GM21529 (cell line): ENCODE data around the gene NFKBIE.
A peak's percentile ranks its signal among the peaks of the same experiment; 100 is the strongest.

Experiments
- ATAC-seq: cut with Tn5 transposase; IDR thresholded peaks from one replicate; pipeline ENCODE4 v1.9.1; 2021; ENCODE audit not compliant: unreplicated experiment

NFKBIE gene

GRCh38 chr6:44260451-44261297 lies 4.7 kb downstream of the NFKBIE start:
- ATAC-seq: no peak

GRCh38 chr6:44260011-44260410 lies 5.3 kb downstream of the NFKBIE start:
- ATAC-seq: no peak

- ATAC-seq: no peak
These were observed 6.4 kb downstream of the NFKBIE start for GRCh38 chr6:44258921-44259320.

GRCh38 chr6:44258325-44258863 lies 7.0 kb downstream of the NFKBIE start:
- ATAC-seq: no peak

GRCh38 chr6:44257753-44258324 lies 7.5 kb downstream of the NFKBIE start:
- peak; percentile 26 for ATAC-seq

- peak; percentile 48 for ATAC-seq
These were observed 8.2 kb downstream of the NFKBIE start, which contains the start of gene SLC35B2 for GRCh38 chr6:44257025-44257752. TSS of gene SLC35B2 (minus strand) at chr6:44257528. CDS start at chr6:44257410, 118 bp downstream.

GRCh38 chr6:44256775-44257024 lies 8.7 kb downstream of the NFKBIE start:
- ATAC-seq: no peak

DNA sequence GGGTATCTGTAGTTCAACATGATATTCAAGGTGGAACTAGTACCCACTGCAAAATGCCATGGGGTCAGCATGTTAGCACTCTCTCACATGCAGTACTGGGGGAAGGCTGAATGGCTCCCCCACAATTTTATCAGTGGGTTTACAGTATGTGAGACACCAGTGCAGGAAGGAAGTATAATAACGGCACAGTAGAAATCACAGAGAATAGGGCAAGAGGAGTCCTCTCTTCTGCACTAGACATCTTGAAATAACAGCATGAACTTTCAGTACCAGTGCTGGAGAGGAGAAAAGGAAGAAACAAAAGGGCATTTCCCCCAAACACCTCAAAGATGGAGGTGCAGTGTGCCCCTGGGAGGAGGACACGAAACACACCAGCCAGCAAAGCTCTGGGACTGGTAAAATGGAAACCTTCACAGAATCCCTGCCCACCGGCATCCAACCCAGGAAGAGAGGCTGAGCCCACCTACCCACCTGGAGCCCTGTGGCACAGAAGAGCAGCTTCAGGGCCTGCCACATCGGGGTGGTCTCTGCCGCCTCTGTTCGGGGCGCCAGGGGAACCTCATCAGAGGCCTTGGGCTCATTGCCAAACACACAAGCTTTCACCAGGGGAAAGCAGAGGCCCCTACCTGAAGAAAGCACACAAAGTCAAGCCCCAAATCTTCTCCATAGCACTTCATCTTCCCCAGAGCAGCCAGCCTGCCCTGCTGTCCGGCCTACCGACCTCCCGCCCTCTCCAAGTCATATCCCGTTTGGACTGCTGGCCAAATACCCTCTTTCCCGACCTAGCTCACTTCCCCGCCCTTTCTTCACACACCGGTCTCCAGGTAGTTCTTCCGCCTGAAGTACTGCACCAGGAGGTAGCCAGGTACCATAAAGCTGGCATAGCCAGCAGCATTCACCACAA lies 9.2 kb downstream of the NFKBIE start:
- ATAC-seq: no peak

DNA sequence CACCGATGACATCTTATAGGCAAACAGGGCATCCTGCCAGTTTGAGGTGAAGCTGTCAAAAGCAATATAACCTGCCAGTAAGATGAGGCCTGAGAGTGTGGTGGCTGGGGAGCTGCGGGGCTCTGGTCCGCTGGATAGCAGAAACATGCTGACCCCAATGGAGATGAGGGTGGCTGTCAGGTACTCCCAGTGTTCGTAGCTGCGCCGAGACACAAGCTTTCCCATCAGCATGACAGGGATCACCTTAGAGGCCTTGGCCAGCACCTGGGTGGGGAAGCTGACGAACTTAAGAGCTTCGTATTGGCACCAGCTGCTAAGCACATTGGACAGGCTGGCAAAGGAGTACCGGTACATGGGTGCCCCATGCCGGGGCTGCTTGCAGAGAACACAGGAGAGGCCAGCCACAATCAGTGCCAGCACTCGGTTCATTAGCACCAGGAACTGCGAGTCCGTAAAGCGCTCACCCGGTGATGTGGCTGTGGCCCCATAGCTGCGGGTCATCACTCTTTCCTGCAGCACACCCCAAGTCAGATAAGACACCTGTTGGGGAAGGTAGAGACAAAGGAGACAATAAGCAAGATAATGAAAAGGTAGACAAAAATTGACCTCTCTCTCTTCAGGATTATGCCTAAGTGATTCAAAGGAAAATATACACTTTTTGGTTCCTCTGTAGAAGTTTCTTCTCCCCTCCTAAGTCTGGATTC lies 10.1 kb downstream of the NFKBIE start:
- ATAC-seq: no peak

- no peak for ATAC-seq
These were observed 10.9 kb downstream of the NFKBIE start for GRCh38 chr6:44254191-44255104.

DNA sequence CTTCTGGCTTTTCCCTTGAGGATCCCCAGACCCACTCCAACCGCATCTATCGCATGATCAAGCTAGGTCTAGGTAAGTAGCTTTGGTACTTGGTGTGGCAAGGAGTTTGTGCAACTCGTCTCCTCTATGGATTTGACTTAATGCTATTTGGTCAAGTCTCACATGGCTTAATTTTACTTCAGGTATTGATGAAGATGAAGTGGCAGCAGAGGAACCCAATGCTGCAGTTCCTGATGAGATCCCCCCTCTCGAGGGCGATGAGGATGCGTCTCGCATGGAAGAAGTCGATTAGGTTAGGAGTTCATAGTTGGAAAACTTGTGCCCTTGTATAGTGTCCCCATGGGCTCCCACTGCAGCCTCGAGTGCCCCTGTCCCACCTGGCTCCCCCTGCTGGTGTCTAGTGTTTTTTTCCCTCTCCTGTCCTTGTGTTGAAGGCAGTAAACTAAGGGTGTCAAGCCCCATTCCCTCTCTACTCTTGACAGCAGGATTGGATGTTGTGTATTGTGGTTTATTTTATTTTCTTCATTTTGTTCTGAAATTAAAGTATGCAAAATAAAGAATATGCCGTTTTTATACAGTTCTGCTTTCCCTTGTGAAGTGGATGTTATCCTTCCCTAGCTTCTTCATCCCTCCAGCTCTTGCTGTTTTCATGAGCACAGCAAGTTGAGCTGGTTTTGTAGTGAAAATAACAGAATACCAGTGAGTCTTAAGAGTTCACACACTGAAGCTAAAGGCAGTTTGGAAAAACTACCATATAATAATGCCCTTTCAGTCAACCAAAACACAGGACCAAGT lies 11.8 kb downstream of the NFKBIE start:
- ATAC-seq: no peak

DNA sequence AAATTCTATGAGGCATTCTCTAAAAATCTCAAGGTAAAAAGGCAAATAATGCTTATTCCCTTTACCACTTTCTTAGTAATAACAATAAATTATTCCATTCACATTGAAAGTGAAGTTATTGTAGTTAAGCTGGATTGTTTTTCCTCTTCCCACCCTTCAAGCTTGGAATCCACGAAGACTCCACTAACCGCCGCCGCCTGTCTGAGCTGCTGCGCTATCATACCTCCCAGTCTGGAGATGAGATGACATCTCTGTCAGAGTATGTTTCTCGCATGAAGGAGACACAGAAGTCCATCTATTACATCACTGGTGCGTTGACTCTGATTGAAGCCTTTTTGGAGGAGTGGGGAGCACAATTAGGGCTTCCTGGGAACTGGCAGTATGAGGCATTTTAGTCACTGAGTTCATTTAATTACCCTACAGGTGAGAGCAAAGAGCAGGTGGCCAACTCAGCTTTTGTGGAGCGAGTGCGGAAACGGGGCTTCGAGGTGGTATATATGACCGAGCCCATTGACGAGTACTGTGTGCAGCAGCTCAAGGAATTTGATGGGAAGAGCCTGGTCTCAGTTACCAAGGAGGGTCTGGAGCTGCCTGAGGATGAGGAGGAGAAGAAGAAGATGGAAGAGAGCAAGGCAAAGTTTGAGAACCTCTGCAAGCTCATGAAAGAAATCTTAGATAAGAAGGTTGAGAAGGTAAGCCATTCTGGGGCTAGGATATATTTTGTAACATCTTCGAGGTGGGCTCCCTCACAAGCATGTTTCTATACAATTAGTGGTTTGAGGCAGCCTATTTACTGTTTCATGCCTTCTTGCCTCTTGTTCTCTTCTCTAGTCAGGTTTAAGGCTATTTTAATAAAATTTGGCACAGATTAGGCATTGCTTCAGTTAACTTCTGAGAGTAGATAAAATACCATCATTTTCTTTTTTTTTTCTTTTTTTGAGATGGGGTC lies 13.5 kb downstream of the NFKBIE start:
- no peak for ATAC-seq

- ATAC-seq: no peak
These were observed 14.6 kb downstream of the NFKBIE start for GRCh38 chr6:44250718-44251123.

DNA sequence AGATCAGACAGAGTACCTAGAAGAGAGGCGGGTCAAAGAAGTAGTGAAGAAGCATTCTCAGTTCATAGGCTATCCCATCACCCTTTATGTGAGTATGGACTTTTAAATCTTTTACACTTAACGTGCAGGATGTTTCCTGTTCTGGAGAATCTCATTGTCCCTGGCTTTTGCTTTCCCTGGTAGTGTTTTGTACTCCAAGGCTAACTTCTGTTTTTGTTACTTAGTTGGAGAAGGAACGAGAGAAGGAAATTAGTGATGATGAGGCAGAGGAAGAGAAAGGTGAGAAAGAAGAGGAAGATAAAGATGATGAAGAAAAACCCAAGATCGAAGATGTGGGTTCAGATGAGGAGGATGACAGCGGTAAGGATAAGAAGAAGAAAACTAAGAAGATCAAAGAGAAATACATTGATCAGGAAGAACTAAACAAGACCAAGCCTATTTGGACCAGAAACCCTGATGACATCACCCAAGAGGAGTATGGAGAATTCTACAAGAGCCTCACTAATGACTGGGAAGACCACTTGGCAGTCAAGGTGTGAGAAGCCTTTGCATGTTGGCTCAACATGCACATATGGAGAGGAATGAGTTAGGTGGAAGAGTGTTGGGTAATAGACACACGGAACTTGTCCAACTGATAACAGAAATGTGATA lies 15.2 kb downstream of the NFKBIE start:
- ATAC-seq: no peak

- no peak for ATAC-seq
These were observed 16.1 kb downstream of the NFKBIE start for GRCh38 chr6:44249082-44249748.

- no peak for ATAC-seq
These were observed 16.8 kb downstream of the NFKBIE start for GRCh38 chr6:44248579-44248978.
